GM19351 (cell line): ENCODE measurements around the gene MAN1B1.

Source experiments
- ATAC-seq: cut with Tn5 transposase; IDR thresholded peaks from one replicate; pipeline ENCODE4 v1.9.1; 2021; ENCODE audit warnings: mild to moderate bottlenecking, moderate library complexity; ENCODE audit not compliant: unreplicated experiment

Gene MAN1B1

GRCh38 chr9:137068539-137069507 lies 18.0 kb upstream of the MAN1B1 start:
- ATAC-seq = no peak

- ATAC-seq = peak; percentile 8
These were observed 17.2 kb upstream of the MAN1B1 start for GRCh38 chr9:137069508-137070091.

GRCh38 chr9:137070201-137070905 lies 16.4 kb upstream of the MAN1B1 start, which contains the start of gene SAPCD2:
TSS of gene SAPCD2 (minus strand) at chr9:137070557. CDS start at chr9:137070460, 97 bp downstream.
- ATAC-seq = peak; percentile 75

- ATAC-seq = no peak
These were observed 15.9 kb upstream of the MAN1B1 start for GRCh38 chr9:137070906-137071275.

- no peak for ATAC-seq
These were observed 15.5 kb upstream of the MAN1B1 start for GRCh38 chr9:137071282-137071681.

- no peak for ATAC-seq
These were observed 12.8 kb upstream of the MAN1B1 start for GRCh38 chr9:137073992-137074399.

GRCh38 chr9:137074657-137075274 lies 12.0 kb upstream of the MAN1B1 start:
- no peak for ATAC-seq

GRCh38 chr9:137075275-137075775 lies 11.5 kb upstream of the MAN1B1 start:
- ATAC-seq = no peak

- no peak for ATAC-seq
These were observed 10.2 kb upstream of the MAN1B1 start for GRCh38 chr9:137076636-137077009.

GRCh38 chr9:137077010-137077747 lies 9.6 kb upstream of the MAN1B1 start, which contains the start of gene UAP1L1:
TSS of gene UAP1L1 (plus strand) at chr9:137077517. CDS start at chr9:137077533, 16 bp downstream.
- ATAC-seq = peak; percentile 58

- ATAC-seq = peak; percentile 32
These were observed 8.8 kb upstream of the MAN1B1 start for GRCh38 chr9:137077758-137078693.

- no peak for ATAC-seq
These were observed 7.9 kb upstream of the MAN1B1 start for GRCh38 chr9:137078701-137079400.

GRCh38 chr9:137079401-137079787 lies 7.4 kb upstream of the MAN1B1 start:
- no peak for ATAC-seq

GRCh38 chr9:137080260-137081122 lies 6.3 kb upstream of the MAN1B1 start:
- ATAC-seq = no peak

GRCh38 chr9:137082222-137082924 lies 4.4 kb upstream of the MAN1B1 start:
- ATAC-seq = no peak

GRCh38 chr9:137082925-137083290 lies 3.9 kb upstream of the MAN1B1 start:
- no peak for ATAC-seq
